MV-4-11 (cell line): ENCODE results near the gene XPO6.

Source experiments
- DNase-seq: peaks from one replicate; lab custom pipeline; 2025; lab: John Stamatoyannopoulos, UW

Gene XPO6

DNA sequence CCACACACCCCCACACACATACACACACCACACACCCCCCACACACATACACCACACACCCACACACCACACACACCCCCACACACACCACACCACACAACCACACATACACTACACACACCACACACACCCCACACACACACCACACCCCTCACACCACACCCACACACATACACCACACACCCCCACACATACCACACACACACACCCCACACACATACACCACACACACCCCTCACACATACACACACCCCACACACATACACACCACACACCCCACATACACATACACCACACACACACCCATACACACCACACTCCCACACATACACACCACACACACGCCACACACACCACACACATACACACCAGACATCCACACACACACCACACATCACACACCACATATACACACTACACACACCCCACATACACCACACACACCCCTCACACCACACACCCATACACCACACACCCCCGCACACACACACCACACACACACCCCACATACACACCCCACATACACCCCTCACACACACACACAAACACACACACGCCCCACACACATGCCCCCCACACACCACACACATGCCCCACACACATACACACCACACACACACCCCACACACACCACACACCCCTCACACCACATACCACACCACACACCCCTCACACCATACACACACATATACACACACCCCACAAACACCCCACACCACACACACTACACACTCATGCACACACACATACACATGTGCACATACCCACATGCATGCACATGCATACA is 122.4 kb downstream of the XPO6 start:
- no peak for DNase-seq

DNA sequence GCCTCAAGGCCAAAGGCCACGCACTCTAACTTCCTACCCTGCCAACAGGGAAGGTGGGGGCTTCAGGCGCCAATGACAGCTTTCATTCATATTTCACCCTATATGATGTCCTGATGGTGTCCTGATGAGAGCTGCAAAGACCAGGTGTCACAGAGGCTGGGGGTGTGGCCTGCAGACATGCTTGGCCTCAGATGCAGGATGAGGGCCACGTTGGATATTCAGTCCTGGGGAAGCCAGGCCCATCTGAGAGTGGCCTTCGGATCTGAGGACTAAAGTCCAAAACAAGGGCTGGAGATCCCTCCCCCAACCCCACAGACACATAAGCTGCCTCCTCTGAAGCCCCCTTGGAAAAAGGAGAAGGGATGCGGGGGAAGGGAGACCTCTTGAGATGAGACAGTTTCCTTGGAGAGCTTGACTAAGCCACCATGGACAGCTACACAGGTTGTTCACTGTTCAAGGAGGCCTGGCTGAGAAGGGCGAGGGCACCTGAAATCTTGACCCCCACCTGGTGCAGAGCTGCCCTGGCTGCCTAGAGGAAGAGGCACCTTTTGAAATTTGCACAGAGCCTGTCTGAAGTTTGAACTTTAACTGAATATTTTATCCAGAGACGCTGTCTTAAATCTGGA is 124.0 kb downstream of the XPO6 start:
- no peak for DNase-seq

DNA sequence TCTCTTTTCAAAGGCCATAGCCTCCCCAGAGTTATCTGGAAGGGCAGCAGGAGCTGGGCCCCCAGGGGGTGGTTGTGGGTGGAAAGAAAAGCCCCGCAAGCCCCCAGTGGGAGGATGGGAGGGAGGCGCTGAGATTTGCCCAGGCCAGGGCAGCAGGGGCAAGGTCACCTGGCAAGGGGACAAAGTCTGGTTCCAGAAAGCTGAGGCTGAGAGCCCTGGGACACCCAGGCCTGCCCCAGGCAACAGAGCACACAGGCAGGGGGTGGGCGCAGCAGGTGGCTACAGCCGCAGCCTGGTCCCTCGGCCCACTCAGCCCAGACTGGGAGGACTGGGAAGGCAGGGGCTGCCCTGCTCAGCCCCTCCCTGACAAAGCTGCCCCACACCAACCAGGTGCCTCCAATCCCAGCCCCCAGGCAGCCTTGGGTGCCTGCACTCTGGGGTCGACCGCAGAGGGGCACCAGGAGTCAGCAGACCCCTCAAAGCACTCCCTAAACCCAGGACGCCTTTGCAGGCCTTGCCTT is 124.6 kb downstream of the XPO6 start:
- DNase-seq: no peak

DNA sequence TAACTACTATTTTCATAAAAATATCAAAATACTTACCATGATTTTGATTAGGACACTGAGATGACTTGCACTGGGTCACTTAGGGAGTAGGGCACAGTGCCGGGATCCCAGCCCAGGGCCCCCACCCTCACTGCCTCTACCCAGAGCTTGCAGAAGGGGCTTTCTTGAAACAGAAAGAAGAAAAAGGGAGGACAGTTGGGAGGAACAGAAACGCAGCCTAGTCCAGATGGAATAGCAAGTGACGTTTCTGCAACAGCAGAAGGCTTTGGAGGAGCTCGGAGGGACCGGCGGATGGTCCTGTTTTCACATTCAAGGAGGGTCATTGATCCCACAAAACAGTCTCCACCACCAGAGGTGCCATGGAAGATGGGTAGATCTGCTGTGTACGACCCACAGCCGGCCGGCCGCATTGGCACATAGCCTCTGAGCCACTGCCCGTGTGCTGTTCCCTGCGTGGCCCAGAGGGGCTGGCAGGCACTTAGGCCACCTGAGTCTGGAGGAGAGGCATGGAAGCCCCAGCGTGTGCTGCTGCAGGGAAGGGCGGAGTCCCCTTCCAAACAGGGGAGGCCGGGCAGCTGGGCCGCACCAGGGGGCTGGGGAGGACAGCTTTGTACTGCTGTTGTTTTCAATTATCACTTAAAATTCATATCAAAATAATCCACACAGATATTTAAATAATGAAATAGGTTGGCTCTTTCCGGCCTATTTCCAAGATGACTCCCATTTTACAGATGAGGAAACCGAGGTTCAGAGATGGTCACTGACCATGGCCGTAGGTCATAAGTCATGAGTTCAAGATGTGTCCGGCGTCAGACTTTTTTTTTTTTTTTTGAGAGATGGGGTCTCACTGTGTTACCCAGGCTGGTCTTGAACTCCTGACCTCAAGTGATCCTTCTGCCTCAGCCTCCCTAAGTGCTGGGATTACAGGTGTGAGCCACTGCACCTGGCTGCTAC is 125.3 kb downstream of the XPO6 start:
- DNase-seq: no peak

DNA sequence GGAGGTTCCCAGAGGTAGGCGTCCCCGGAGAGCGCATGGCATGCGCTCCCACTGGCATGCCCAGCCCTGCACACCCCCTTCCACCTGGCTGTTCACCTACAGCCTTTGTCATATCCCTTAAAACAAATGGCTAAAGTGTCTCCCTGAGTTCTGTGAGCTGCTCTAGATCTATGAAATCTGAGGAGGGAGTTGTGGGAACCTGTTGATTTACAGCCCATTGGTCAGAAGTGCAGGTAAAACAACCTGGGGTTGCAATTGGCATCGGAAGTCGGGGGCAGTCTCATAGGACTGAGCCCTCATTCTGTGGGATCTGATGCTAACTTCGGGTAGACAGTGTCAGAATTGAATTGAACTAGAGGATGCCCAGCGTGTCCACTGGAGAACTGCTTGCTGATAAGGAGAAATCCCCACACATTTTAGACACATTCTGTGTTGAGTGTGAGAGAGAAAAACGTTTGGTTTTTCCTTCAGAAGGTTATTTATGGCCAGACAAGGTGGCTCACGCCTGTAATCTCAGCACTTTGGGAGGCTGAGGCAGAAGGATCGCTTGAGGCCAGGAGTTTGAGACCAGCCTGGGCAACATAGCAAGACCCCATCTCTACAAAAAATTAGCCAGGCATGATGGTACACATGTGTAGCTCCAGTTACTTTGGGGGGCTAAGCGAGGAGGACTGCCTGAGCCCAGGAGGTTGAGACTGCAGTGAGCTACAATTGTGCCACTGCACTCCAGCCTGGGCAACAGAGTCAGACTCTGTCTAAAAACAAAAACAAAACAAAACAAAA is 126.2 kb downstream of the XPO6 start:
- DNase-seq: no peak

DNA sequence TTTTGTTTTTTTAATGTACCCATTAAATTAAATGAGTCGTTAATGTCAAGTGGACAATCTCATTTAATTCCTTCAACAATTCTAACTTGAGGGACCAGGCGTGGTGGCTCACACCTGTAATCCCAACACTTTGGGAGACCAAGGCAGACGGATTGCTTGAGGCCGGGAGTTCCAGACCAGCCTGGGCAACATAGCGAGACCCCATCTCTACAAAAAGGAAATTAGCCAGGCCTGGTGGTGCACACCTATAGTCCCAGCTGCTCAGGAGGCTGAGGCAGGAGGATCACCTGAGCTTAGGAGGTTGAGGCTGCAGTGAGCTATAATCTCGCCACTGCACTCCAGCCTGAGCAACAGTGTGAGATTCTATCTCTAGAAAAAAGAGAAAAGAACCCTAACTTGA is 127.6 kb downstream of the XPO6 start:
- no peak for DNase-seq

DNA sequence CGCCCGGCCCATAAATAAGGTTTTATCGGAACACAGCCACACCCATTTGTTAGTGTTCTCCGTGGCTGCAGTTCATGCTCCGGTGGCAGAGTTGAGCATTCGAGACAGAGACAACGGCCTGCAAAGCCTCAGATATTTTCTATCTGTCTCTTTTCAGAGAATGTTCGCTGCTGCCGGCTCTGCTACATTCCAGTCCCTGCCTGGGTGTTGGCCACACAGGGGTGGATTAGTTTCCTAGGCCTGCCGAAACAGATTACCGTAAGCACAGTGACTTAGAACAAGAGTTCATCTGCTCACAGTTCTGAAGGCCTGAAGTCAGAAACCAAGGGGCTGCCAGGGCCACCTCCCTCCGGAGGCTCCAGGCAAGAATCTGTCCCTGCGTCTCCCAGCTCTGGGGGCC is 129.1 kb downstream of the XPO6 start:
- DNase-seq: no peak

DNA sequence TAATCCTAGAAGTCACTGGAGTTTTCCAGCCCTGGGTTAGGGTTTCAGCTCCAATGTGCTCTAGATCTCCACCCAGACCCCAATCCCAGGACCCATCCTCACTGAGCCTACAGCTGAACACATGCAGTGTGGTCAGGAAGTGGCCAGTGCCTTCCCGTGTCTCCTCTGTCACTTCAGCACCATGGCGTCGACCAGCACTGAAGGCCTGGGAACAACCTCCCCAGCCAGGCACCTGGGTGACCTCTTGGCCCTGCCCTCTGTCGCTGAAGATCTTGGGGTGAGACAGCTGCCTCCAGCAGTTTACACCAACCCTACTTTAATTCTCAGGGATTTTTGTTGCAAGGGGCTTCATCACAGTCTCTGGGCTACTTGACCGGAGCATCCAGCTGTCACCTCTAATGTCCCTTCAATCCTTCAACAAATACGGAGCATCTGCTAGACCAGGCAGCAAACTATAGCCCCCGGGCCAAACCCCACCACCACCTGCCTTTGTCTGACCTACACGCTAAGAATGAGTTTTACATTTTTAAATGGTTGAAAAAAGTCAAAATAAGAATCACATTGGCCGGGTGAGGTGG is 130.3 kb downstream of the XPO6 start:
- DNase-seq: no peak

DNA sequence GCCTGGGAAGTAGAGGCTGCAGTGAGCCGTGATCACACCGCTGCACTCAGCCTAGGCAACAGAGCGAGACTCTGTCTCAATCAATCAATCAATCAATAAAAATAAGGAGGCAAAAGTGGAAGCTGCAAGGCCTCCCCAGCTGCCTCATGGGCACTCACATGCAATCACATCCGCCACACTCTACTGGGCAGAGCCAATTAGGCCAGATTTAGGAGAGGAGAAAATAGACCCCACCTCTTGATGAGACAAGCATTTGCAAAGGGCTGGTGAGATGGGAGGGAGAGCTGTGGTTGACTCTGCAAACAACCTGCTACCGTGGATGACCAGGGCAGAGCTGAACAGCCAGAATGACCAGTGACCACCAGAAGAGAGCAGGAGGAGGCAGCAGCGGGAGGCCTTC is 133.5 kb downstream of the XPO6 start:
- DNase-seq: no peak

DNA sequence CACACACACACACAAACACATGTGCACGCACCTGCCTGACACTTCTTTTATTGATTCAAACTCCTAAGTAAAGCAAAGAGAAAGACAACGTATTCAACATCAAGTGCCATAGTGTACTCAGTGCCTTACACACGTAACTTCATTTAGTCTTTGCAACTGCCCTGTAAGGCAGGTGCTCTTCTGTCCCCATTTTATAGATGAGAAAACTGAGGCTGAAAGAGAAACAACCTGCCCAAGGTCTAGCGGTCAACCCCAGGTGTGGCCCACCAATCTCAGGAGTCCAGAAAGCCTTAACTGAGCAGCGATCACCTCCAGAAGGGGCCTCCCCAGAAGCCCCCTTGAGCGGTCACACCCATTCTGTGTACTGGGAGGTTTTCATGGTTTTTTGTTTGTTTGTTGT is 137.9 kb downstream of the XPO6 start:
- no peak for DNase-seq

DNA sequence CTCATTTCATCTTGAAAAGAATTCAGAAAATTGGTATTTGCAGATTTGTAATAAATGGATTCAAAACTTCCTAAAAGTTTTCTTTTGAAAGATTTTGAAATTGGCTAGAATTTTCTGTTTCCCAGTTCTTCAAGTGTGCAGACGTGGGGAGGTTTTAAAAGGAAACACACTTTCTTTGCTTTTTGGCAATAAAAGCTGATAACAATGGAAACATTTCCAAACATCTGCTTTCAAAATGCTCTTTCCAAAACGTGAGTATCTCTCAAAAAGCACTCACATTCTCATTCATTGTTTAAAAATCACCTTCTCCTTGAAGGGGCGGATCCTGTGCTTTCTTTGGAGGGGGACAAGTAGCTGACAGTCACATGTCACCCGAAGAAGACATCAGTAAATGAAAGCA is 139.7 kb downstream of the XPO6 start:
- no peak for DNase-seq

DNA sequence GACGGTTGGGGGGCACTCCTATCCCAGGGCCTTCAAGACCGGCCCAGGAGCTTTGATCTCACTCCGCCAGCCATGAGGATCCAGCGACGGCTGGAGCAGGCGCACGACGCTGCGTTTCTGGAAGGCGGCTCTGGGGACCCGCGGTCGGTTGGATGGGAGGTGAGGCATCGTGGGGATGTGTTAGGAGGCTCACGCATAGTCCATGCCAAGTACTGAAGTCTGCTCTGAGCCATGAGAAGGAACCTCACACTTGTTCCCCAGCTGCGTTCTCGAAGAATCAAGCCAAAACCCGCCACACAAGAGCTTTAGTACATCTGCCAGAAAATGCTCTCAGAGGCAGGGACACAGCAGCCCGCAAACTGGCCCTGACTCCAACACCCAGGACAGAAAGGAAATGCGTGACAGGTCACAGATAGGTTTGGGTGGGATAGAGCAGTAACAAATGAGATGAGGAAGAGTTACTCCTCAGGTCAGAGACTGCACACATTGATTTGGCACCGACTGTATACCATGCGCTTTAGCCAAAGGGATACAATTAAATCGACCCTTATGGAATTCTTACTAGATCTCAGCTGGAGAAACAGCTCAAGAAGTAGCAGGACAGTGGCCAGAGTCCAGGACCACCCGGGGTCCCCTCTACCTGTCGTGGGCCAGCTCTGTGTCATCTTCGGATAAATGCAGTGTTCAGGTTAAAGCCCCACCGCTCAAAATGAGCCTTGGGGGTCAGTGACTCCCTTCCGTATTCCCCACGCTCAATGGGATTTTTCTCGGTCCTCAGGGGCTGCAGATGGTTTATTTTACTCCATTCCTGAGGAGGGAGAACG is 141.6 kb downstream of the XPO6 start:
- DNase-seq: no peak

DNA sequence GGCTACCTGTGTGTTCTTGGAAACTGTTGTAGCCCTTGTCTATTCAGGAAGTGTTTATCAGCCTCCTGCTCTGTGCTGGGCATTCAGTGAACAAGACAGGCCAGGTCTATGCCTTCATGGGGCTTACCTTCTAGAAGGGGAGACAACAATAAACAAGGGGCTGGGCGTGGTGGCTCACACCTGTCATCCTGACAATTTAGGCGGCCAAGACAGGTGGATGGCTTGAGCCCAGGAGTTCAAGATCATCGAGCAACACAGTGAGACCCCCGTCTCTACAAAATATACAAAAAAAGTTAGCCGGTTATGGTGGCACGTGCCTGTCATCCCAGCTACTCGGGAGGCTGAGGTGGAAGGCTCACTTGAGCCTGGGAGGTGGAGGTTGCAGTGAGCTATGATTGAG is 142.8 kb downstream of the XPO6 start:
- no peak for DNase-seq

DNA sequence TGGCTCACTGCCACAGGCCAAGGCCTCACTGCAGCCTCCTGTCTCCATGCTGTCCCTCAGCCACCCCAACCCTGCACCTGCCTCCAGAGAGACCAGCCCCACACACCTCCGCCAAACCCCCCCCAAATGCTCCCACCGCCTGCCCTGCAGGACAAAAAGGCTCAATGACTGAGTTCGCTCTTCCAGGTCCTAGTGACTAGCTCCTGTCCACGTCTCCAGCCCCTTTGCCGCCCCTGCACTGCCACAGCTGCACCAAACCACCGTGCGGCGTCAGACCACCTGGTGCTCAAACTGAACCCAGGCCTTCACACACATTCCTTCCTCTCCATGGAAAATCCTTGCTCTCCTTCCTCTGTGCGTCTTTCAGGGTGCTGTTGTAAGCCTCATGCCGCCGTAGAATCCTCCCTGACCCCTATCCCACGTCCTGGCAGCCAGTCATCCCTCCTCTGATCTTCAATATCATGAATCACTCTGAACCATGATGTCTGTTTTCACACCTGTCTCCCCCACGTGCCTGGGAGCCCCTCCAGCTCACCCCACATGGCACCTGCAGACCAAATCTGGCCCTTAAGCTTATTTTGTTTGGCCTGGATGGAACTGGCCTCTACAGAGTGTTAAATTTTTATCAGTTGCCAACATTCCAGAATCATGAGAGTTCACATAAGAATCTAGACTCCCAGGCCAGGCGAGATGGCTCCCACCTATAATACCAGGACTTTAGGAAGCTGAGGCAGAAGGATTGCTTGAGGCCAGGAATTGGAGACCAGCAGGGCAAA is 144.0 kb downstream of the XPO6 start:
- DNase-seq: no peak

DNA sequence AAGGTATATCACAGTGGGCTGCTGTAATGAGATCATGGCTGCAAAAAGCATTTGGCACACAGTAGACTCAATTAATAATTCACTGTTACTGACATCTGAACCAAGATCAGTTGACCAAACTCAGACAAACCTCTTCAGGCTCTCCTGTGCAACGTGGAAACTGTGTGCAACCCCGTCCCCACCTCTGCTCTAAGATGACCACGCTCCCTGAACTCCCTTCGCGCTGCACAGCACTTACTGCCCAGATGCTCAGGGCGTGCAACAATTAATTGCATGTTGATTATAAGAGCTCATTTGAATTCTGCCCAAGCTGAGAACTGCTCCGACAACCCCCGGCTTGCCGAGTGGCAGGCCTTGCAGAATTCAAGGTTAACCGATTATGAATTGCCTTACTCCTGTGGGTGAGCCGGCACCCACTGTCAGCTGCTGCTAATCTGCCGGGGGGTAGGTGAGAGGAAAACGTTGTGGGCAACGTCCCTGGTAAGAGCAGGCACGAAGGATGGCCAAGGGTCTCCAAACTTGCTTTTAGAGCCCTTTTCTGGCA is 147.0 kb downstream of the XPO6 start:
- no peak for DNase-seq

DNA sequence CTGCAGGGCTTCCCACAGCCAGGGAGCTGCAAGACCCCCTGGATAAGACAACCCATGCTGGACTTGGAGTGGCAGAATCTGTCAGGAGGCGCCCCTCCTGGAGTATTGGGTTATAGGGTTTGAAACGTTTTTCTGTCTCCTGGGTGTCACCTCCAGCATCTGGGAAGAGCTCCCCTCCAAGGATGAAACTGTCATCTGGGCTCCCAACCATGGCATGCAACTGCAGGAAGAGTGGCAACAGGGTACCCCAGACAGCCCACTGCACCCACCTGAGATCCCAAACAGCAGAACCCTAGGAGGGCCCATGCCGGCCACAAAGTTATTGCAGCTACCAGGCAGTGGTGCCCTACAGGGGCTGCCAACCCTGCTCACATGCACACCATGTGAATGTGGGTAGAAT is 147.6 kb downstream of the XPO6 start:
- no peak for DNase-seq

DNA sequence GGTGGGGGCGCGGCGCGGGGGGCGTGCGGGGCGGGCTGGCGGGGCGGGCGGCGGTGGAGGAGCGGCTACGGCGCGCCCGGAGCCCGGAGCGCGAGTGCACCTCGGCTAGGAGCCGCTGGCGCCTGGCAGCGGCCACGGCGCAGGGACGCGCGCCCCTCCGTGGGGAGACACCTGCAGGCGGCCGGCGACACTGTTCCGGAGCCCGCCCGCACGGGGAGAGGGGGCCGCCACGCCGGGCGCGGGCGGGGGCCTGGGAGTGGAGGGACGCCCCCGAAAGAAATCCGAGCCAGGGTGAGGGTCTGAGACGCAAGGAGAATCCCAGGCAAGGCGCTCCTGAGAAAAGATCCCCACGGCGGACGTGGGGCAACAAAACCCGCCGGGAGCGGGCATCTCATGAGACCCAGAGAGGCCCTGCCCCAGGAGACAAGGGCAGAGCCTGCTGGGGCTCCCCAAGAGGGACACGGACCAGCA is 148.1 kb downstream of the XPO6 start, which contains the start of gene GSG1L:
GSG1L (minus strand) TSS at position 124 of the 471 bp plus-strand sequence. CDS start 290 bp downstream, outside the sequence.
- DNase-seq: no peak

DNA sequence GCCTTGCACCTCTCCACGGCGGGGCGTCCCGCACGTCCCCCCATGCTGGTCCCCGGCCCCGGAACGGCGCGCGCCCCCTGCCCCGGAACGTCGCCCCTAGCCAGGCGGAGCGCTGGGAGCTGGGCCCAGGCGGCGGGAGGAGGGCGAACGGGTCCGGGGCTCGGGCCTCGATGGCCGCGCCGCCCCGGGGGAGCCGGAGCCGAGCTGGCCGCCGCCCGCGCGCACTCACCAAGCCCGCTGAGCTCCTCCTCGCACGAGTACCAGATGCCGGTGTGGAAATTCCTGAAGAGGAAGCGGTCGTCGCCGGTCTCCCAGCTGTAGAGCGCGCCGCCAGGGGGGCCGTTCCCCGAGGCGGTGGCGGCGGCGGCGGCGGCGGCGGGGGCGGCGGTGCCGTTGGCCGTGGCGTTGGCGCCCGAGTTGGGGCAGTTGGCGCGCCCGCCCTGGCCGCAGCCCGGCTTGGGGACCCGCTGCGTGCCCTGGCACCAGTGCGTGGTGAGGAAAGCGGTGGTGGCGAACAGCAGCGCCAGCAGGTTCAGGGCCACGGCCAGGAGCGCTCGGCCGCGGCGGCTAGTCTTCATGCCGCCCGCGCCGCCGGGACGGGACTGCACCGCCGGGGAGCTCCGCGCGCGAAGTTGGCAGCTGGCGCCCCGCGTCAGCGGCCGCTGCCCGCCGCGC is 148.8 kb downstream of the XPO6 start:
- DNase-seq: peak; percentile 49
